ENCODE data around the gene TOR3A. TPM values are rescaled to one million over a fixed set of nuclear protein-coding genes. Genes with fewer than 3 reads are reported as not detected.
"Not testable (repeated sequence)": the region's sequence is repeated elsewhere in the genome, so short reads cannot be mapped to it uniquely, and the experiment has no call there.

Gene TOR3A
- total RNA-seq, result 10 to 100 TPM; 22.8 to 28.1 (median 25.3) TPM
- long read RNA-seq, donor 1, transcript TOR3A-203 (6 exons, 2,724 nt), result major isoform, 50 of 72 reads
- long read RNA-seq, donor 1, partial matches to known transcripts, result 11 of 72 reads
- long read RNA-seq, donor 1, other reads (novel, unspliced or antisense), result 11 of 72 reads
- long read RNA-seq, donor 2, transcript TOR3A-203 (6 exons, 2,724 nt), result major isoform, 60 of 70 reads
- long read RNA-seq, donor 2, partial matches to known transcripts, result 1 of 70 reads
- long read RNA-seq, donor 2, other reads (novel, unspliced or antisense), result 9 of 70 reads

- TF ChIP-seq, protein P1, sequence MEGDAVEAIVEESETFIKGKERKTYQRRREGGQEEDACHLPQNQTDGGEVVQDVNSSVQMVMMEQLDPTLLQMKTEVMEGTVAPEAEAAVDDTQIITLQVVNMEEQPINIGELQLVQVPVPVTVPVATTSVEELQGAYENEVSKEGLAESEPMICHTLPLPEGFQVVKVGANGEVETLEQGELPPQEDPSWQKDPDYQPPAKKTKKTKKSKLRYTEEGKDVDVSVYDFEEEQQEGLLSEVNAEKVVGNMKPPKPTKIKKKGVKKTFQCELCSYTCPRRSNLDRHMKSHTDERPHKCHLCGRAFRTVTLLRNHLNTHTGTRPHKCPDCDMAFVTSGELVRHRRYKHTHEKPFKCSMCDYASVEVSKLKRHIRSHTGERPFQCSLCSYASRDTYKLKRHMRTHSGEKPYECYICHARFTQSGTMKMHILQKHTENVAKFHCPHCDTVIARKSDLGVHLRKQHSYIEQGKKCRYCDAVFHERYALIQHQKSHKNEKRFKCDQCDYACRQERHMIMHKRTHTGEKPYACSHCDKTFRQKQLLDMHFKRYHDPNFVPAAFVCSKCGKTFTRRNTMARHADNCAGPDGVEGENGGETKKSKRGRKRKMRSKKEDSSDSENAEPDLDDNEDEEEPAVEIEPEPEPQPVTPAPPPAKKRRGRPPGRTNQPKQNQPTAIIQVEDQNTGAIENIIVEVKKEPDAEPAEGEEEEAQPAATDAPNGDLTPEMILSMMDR (IDR thresholded peaks at IDR 0.05), result no peak
- Histone ChIP-seq H3K4me1 (ENCODE audit: low read depth) (peaks cover 20% of the 10 kb centered on the region), H3K36me3 (ENCODE audit: low read depth) (no peaks in the 10 kb centered on the region), H3K9me3 (no peaks in the 10 kb centered on the region), H3K4me3 (peak within 1 kb of the TSS; percentile 78)
- peak; percentile 94 for ATAC-seq
- DNase-seq, result peak; percentile 95 to 97 (median 96)
- intact Hi-C loops (cut with DNase I, micrococcal nuclease), result loop anchor here in 1 of 2 donors (5.0 kb wide), 1 partner anchor 285 kb away; the partner anchor contains the start of gene AXDND1
Observed at GRCh38 chr1:179081687-179082332, at the start of gene TOR3A. Gene TOR3A, plus strand, starts transcription at chr1:179082070. Its CDS starts 59 bp downstream, at chr1:179082129.

DNA sequence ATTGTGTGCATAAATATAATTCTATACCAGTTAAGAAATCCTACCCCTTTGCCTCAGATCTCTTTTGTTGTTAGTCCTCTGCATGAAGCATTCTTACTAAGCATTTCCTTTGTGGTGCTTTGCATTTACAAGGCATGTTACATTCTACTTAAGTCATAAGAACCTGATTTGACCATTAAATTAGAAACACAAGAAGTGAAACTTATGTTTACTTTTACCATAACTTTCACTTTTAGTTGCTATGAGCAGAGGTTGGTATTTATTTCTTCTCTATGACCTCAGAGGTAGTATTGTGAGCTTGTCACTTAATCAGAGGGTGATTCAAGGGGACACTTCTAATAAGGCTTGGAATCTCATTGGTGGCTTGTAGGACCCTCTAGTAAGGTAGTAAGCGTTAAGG lies 47.1 kb upstream of the TOR3A start:
- intact Hi-C loops (cut with DNase I, micrococcal nuclease), result no loop called here
- DNase-seq, result no peak
- peak; percentile 60 for ATAC-seq

DNA sequence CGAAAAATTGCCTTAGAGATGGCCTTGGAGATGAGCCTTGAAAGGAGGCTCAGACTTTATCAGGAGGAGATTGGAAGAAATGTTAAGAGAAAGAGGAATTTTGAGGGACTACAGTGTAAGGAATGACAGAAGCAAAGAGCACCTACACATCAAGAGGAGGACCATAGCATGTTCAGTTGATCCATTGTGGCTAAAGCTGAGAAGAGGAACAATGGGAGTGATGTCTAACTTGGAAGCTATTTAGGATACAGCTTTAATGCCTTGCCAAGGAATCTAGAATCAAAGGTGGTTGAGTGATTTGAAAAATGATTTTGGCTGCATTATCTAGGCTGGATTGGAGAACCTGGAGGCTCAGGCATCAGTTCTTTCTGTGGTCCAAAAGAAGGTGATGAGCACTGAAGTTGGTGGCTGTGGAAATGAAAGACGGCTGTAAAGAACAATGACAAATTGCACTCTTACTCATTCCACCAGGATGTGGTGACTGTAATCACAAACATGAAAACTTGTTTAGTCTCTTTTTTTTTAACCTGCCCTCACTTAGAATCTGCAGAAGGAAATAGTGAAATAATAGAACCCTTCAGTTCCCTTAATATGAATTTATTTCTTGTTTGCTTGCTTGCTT lies 44.9 kb upstream of the TOR3A start:
- DNase-seq (no peak), ATAC-seq (peak; percentile 43)
- TF ChIP-seq, protein P1 (IDR thresholded peaks at IDR 0.05), result no peak
- Histone ChIP-seq H3K4me1 (ENCODE audit: low read depth) (no peaks in the 10 kb centered on the region), H3K4me3 (no peak overlapping the region), H3K9me3 (no peaks in the 10 kb centered on the region), H3K36me3 (ENCODE audit: low read depth) (no peaks in the 10 kb centered on the region)
- intact Hi-C loops (cut with DNase I, micrococcal nuclease), result no loop called here

More for the DNA sequence above, 47.1 kb upstream of the TOR3A start:
- H3K4me1 ChIP-seq (ENCODE audit: low read depth), result no peaks in the 10 kb centered on the region
- no peak overlapping the region for H3K4me3 ChIP-seq
- H3K36me3 ChIP-seq (ENCODE audit: low read depth), result no peaks in the 10 kb centered on the region
- TF ChIP-seq, protein P1 (IDR thresholded peaks at IDR 0.05), result no peak
- no peaks in the 10 kb centered on the region for H3K9me3 ChIP-seq

DNA sequence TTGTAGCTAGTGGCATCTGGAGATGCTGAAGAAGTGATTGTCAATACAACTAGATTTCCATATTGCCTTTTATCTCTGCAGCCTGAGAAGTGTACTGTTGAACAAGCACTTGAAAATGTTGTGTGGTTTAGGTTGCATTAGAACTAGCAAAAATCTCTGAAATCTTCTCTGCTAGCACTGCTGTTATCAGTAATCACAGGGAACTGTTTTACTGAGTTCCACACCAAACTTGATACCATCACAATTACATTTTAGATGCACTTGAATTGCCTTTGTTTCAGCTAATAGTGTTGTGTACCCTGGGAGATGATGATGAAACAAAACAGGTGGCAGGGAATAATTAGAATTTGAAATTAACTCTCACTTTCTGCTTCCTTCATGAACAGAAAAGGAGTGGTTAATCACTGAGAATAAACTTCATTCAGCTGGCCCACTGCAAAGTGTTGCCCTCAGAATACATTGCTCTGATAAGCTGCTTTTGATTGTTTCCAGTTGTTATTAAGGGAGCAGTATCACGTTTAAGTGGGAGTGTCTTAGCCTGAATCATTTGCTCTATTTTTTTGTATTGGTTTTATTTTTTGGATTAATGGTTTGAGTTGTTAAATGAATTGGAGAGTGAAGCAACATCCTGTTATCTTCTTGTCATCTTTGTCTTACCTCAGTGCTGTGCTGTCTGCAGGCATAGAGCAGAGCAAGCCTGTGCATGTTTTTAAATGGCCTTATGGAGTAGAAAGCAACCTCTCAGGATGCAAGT lies 43.2 kb upstream of the TOR3A start:
- Histone ChIP-seq H3K4me3 (no peak overlapping the region), H3K4me1 (ENCODE audit: low read depth) (no peaks in the 10 kb centered on the region), H3K9me3 (no peaks in the 10 kb centered on the region), H3K36me3 (ENCODE audit: low read depth) (no peaks in the 10 kb centered on the region)
- TF ChIP-seq, protein P1 (IDR thresholded peaks at IDR 0.05), result no peak
- ATAC-seq (no peak), DNase-seq (no peak)
- intact Hi-C loops (cut with DNase I, micrococcal nuclease), result no loop called here

- H3K36me3 ChIP-seq (ENCODE audit: low read depth); H3K4me3 ChIP-seq; H3K4me1 ChIP-seq (ENCODE audit: low read depth); ATAC-seq; DNase-seq; H3K9me3 ChIP-seq; intact Hi-C loops (cut with DNase I, micrococcal nuclease): not testable (repeated sequence)
Observed at GRCh38 chr1:179039502-179040174, 42.2 kb upstream of the TOR3A start.

GRCh38 chr1:179040175-179040551 lies 41.7 kb upstream of the TOR3A start:
- H3K9me3 ChIP-seq; DNase-seq; intact Hi-C loops (cut with DNase I, micrococcal nuclease); H3K36me3 ChIP-seq (ENCODE audit: low read depth); H3K4me3 ChIP-seq; H3K4me1 ChIP-seq (ENCODE audit: low read depth); ATAC-seq: not testable (repeated sequence)
